Mesenteric fat pad (tissue), 1 donor: ENCODE data around the gene SKI. TPM values are rescaled to one million over a fixed set of nuclear protein-coding genes. Genes with fewer than 3 reads are reported as not detected.

Experiments used
- total RNA-seq: library from RNA; stranded (reverse); fragmentation: NEBNext Ultra II Directional; extraction: Animal tissue kit (Norgen Biotek cat#: 25700); gene quantifications from one replicate; pipeline ENCODE4 v1.2.1, GENCODE V29; 2021
- donor health status: DM: yes; HTN: yes; CAD: no.

The SKI gene
- total RNA-seq, 1 donor from 2014 or later, result 101 TPM

Other genes with a start within 250 kb of the SKI start
- gene CFAP74, start 224.5 kb upstream of the SKI start, total RNA-seq, result not detected
- gene GABRD, start 209.0 kb upstream of the SKI start, total RNA-seq, result not detected
- gene PRKCZ, start 177.9 kb upstream of the SKI start, total RNA-seq, result 1.4 TPM
- gene FAAP20, start 33.5 kb upstream of the SKI start, total RNA-seq, result 42.6 TPM
- 4.4 TPM for gene MORN1, start 163.2 kb downstream of the SKI start, total RNA-seq
- gene RER1, start 163.5 kb downstream of the SKI start, total RNA-seq, result 157 TPM
- gene PEX10, start 184.2 kb downstream of the SKI start, total RNA-seq, result 23.9 TPM
- 0.55 TPM for gene PLCH2, start 248.0 kb downstream of the SKI start, total RNA-seq